Mesenteric fat pad (tissue), 1 donor: Measurements from ENCODE around the gene SPATA19. TPM values are rescaled to one million over a fixed set of nuclear protein-coding genes. Genes with fewer than 3 reads are reported as not detected.

Experiments used
- total RNA-seq: library from RNA; stranded (reverse); fragmentation: NEBNext Ultra II Directional; extraction: Animal tissue kit (Norgen Biotek cat#: 25700); gene quantifications from one replicate; pipeline ENCODE4 v1.2.1, GENCODE V29; 2021
- donor health status: DM: yes; HTN: yes; CAD: no.

Gene SPATA19
- total RNA-seq, 1 donor from 2014 or later, result not detected

Other genes starting within 250 kb of the SPATA19 start
- gene IGSF9B, start 111.5 kb upstream of the SPATA19 start, total RNA-seq, result 3.0 TPM
- 18.9 TPM for gene JAM3, start 223.6 kb upstream of the SPATA19 start, total RNA-seq